ENCODE measurements around the gene MN1.

Gene MN1

GRCh38 chr22:27713461-27713860, 88.1 kb downstream of the MN1 start:
- no peak for TF ChIP-seq GATA2 (IDR thresholded peaks at IDR 0.05; ENCODE audit: low read depth, low read length)
- no peak for TF ChIP-seq GATA3 (IDR thresholded peaks at IDR 0.05; ENCODE audit: low read depth, low read length)

DNA sequence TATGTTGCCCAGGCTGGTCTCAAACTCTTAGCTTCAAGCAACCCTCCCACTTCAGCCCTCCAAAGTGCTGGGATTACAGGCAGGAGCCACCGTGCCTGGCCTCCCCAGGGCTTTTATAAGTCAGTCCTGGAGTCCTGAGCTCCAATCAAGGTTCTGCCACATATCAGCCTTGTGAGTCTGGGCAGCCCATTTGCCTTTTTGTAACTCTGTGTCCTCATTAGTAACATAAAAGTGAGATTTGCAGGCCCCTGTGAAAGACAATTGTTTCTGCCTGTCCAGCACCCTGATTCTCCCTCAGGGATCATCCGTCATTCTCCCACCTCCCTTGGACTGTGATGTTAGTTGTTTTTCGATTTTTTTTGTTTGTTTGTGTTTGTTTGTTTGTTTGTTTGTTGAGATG, 89.8 kb downstream of the MN1 start:
- no peak for TF ChIP-seq GATA3 (IDR thresholded peaks at IDR 0.05; ENCODE audit: low read depth, low read length)
- no peak for TF ChIP-seq GATA2 (IDR thresholded peaks at IDR 0.05; ENCODE audit: low read depth, low read length)

DNA sequence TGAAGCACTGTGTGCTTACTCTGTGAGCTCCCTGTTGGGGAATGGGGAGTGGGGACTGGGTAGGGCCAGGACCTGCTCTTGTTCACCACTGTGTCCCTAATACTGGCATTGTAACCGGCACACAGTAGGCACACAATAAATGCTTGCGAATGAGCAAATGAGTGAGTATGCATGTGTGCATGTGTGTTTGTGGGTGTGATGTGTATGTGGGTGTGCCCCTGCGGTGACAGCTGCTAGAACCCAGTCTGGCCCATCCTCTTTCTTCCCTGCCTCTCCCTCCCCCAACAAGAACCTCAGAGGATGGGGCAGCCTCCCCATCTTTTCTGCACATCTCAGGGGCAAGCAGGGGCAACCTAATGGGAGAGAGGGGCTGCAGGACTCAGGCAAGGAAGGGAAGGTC, 90.5 kb downstream of the MN1 start:
- no peak for TF ChIP-seq GATA2 (IDR thresholded peaks at IDR 0.05; ENCODE audit: low read depth, low read length)
- no peak for TF ChIP-seq GATA3 (IDR thresholded peaks at IDR 0.05; ENCODE audit: low read depth, low read length)

GRCh38 chr22:27709919-27710675, 91.5 kb downstream of the MN1 start:
- no peak for TF ChIP-seq GATA2 (IDR thresholded peaks at IDR 0.05; ENCODE audit: low read depth, low read length)

DNA sequence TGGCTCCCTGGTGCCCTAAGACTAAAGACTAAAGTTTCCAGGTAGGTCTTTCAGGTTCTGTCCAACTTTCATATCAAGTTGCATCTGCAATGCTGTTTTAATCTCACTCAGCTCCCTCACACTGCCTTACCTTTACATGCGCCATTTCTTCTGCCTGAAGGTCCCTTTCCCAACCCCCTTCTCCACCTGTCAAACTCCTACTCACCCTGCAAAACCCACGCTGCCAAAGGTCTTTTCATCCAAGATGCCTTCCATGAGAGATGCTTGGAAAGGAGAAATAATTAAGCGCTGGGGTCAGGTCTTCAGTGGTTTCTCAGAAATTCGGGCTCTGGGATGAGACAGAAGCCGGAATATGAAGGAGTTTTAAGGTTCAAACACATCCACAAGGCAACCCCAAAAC, 95.1 kb downstream of the MN1 start:
- TF ChIP-seq GATA2 (IDR thresholded peaks at IDR 0.05; ENCODE audit: low read depth, low read length) (no peak), GATA3 (IDR thresholded peaks at IDR 0.05; ENCODE audit: low read depth, low read length) (no peak)

GRCh38 chr22:27705408-27706080, 96.0 kb downstream of the MN1 start:
- TF ChIP-seq GATA3 (IDR thresholded peaks at IDR 0.05; ENCODE audit: low read depth, low read length) (no peak), GATA2 (IDR thresholded peaks at IDR 0.05; ENCODE audit: low read depth, low read length) (no peak)

DNA sequence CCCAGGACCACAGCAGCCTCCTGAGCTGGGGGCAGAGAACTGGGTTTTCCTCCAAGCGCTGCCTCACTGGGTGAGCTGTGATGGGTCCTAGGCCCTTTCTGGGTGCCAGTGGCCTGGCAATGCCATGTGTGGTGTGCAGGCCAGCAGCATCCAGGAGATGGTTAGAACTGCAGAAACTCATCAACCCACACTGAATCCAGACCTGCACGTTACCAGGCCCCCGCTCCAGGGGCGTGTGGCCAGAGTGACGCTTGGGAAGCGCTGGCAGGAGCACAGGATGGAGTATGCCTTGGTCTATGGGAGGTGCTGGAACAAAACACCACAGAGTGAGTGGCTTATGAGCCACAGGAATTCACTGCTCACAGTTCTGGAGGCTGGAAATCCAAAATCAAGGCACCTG, 97.0 kb downstream of the MN1 start:
- TF ChIP-seq GATA3 (IDR thresholded peaks at IDR 0.05; ENCODE audit: low read depth, low read length) (no peak), GATA2 (IDR thresholded peaks at IDR 0.05; ENCODE audit: low read depth, low read length) (no peak)

DNA sequence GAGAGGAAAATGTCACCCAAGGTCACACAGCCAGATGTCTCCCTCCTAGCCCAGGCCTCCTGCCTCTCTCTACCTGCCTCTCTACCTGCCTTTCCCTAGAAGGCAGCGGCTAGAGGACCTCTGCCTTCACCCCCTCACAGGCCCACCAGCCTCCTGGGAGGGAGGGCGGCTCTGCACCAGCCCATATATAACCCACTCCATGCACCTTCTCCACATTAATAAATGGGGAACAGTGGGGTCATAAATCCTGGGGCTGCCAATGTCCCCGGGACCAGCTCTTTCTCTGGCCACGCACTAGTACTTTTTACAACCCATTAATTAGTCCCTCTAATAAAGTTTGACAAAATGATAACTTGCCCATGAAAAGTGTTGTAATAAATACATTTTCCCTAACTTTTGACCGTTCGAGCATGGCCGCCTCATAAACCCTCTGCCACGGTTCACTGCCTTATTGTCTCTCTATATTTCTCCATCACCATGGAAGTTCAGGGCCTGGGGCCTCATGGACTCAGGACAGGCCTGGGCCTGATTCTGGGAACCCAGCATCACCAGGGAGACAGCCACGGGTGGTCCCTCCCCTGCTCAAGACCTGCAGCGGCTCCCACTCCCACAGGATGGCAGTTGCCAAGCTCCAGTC, 102.1 kb downstream of the MN1 start:
- TF ChIP-seq GATA3 (IDR thresholded peaks at IDR 0.05; ENCODE audit: low read depth, low read length) (no peak), GATA2 (IDR thresholded peaks at IDR 0.05; ENCODE audit: low read depth, low read length) (no peak)

DNA sequence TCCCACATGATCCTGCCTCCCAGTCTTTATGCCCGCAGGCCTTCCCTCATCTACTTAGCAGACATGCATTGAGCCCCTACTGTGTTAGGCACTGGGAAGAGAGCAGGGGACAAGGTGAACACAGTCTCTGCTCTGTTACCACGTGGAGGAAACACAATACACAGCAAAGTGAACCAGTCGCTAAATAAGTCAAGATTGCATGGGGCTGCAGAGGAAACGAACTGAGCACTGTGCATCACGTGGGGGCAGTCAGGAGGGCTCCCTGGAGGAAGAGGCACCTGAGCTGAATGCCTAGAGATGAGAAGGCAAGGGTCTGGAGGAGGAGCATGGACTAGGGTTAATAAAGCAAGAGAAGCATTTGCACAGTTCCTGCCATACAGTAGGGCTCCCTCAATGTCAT, 102.7 kb downstream of the MN1 start:
- no peak for TF ChIP-seq GATA3 (IDR thresholded peaks at IDR 0.05; ENCODE audit: low read depth, low read length)
- no peak for TF ChIP-seq GATA2 (IDR thresholded peaks at IDR 0.05; ENCODE audit: low read depth, low read length)
